Measurements from ENCODE around the gene EEFSEC. TPM values are rescaled to one million over a fixed set of nuclear protein-coding genes. Genes with fewer than 3 reads are reported as not detected.

EEFSEC gene
- total and polyA plus RNA-seq, 2 experiments from 2014 or later, result 26.7 to 47.9 TPM

DNA sequence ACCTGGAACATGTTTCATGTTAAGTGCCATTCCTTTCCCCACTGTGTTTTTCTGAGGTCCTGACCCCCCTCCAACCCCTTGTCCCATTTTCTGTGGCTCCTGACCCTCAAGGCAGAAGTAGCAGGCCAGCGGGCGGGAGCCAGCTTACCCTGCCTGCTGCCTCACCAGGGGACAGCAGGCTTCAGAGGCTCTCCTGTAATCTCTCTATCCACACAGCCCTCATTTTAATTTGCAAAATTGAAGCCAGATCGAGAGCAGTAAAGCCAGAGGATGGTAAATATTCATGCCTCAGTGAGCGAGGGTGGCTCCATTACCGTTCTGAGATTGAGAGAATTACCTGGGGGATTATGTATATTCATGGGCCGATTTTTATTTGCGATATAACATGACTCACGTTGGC, 165.8 kb downstream of the EEFSEC start:
- no peaks in the 10 kb centered on the region for H3K9me3 ChIP-seq (ENCODE audit: low read depth)
- no peak for DNase-seq (ENCODE audit: low read depth in 1 of 2, low spot score in 1 of 2)
- peaks cover 7% of the 10 kb centered on the region for H3K4me1 ChIP-seq (ENCODE audit: low read depth)
- H3K36me3 ChIP-seq, result no peaks in the 10 kb centered on the region
- H3K27me3 ChIP-seq, result no peaks in the 10 kb centered on the region
- H3K4me3 ChIP-seq, result no peak overlapping the region
- H3K27ac ChIP-seq, result no peak overlapping the region
- TF ChIP-seq, protein P1, sequence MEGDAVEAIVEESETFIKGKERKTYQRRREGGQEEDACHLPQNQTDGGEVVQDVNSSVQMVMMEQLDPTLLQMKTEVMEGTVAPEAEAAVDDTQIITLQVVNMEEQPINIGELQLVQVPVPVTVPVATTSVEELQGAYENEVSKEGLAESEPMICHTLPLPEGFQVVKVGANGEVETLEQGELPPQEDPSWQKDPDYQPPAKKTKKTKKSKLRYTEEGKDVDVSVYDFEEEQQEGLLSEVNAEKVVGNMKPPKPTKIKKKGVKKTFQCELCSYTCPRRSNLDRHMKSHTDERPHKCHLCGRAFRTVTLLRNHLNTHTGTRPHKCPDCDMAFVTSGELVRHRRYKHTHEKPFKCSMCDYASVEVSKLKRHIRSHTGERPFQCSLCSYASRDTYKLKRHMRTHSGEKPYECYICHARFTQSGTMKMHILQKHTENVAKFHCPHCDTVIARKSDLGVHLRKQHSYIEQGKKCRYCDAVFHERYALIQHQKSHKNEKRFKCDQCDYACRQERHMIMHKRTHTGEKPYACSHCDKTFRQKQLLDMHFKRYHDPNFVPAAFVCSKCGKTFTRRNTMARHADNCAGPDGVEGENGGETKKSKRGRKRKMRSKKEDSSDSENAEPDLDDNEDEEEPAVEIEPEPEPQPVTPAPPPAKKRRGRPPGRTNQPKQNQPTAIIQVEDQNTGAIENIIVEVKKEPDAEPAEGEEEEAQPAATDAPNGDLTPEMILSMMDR (IDR thresholded peaks at IDR 0.05; ENCODE audit: low read depth, low read length), result no peak

DNA sequence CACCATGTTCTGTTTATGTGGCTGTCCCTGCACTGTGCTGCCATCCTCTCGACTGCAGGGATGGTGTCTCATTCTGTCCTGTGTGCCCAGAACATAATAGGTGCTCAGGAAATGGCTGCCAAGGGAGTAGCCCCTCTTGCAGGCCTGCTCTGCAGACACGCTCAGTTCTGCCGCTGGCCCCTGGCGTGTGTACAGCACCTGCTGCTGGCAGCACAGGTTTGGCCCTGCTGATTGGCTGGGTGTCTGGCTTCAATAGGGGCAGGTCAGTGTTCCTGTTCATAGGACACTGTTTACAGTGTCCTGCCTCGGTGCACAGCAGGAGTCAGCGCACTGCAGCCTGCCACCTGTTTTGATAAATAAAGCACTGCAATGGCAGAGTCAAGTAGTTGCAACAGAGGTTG, 166.5 kb downstream of the EEFSEC start:
- no peak overlapping the region for H3K4me3 ChIP-seq
- no peaks in the 10 kb centered on the region for H3K36me3 ChIP-seq
- TF ChIP-seq, protein P1 (IDR thresholded peaks at IDR 0.05; ENCODE audit: low read depth, low read length), result no peak
- no peaks in the 10 kb centered on the region for H3K27me3 ChIP-seq
- peaks cover 7% of the 10 kb centered on the region for H3K4me1 ChIP-seq (ENCODE audit: low read depth)
- no peak for DNase-seq (ENCODE audit: low read depth in 1 of 2, low spot score in 1 of 2)
- H3K9me3 ChIP-seq (ENCODE audit: low read depth), result no peaks in the 10 kb centered on the region
- H3K27ac ChIP-seq, result no peak overlapping the region

DNA sequence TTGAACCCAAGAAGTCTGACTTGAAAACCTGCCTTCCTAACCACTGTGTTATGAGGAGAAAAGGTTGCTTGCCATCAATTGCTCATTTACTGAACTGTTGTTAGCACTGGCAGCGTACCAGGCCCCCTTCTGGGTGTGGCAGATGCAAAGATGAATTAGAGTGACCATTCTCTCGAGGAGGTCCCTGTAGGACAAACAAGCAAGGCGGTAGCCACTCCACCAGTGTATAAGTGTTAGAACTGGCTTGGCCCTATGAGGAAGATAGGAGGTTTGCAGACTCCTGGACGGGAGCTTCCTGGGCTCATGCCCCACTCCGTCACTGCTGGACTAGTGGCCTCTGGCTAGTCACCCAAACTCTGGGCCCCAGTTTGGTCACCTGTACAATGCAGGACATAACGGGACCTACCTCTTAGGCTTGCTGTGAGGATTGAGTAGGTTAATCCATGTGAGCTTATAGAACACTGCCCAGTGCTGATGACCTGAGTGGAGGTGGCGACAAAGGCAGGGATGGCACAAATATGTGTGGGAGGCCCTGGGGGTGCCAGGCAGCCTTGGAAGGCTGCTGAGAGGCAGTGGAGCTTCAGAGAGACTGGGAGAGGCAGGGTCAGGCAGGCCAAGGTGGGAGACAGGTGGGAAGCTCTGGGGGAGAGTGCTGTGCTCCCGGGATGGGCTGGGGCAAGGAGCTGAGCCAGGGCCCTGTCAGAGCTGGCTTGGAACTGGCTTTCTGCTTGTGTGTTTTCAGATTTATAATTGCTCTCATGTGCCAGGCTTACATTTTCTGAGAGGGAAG, 167.5 kb downstream of the EEFSEC start:
- DNase-seq (ENCODE audit: low read depth in 1 of 2, low spot score in 1 of 2), result no peak

DNA sequence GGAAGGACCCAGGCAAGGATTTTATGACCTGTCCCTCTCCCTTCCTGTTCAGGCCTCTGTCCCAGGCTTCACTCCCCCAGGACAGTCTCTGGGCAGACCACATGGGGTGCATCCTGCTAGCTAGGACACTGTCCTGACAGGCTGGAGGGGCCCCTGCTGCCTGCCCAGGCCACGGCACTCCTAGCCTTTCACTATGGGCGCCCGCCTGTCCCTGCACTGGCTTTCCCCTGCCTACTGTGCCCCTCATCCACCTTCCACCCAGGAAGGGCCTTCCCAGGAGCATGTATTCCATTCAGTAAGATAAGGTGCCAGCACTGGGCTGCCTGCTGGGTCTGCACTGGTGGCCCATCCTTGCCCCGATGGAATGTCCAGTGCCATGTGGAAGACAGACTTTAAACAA, 168.1 kb downstream of the EEFSEC start:
- no peak for DNase-seq (ENCODE audit: low read depth in 1 of 2, low spot score in 1 of 2)
- Histone ChIP-seq H3K4me3 (no peak overlapping the region), H3K36me3 (no peaks in the 10 kb centered on the region), H3K9me3 (ENCODE audit: low read depth) (no peaks in the 10 kb centered on the region), H3K4me1 (ENCODE audit: low read depth) (peaks cover 7% of the 10 kb centered on the region), H3K27ac (no peak overlapping the region), H3K27me3 (no peaks in the 10 kb centered on the region)
- TF ChIP-seq, protein P1 (IDR thresholded peaks at IDR 0.05; ENCODE audit: low read depth, low read length), result no peak

More for the DNA sequence above, 167.5 kb downstream of the EEFSEC start:
- H3K9me3 ChIP-seq (ENCODE audit: low read depth), result no peaks in the 10 kb centered on the region
- no peak overlapping the region for H3K27ac ChIP-seq
- H3K27me3 ChIP-seq, result no peaks in the 10 kb centered on the region
- H3K36me3 ChIP-seq, result no peaks in the 10 kb centered on the region
- no peak overlapping the region for H3K4me3 ChIP-seq
- peaks cover 7% of the 10 kb centered on the region for H3K4me1 ChIP-seq (ENCODE audit: low read depth)
- TF ChIP-seq, protein P1 (IDR thresholded peaks at IDR 0.05; ENCODE audit: low read depth, low read length), result no peak

DNA sequence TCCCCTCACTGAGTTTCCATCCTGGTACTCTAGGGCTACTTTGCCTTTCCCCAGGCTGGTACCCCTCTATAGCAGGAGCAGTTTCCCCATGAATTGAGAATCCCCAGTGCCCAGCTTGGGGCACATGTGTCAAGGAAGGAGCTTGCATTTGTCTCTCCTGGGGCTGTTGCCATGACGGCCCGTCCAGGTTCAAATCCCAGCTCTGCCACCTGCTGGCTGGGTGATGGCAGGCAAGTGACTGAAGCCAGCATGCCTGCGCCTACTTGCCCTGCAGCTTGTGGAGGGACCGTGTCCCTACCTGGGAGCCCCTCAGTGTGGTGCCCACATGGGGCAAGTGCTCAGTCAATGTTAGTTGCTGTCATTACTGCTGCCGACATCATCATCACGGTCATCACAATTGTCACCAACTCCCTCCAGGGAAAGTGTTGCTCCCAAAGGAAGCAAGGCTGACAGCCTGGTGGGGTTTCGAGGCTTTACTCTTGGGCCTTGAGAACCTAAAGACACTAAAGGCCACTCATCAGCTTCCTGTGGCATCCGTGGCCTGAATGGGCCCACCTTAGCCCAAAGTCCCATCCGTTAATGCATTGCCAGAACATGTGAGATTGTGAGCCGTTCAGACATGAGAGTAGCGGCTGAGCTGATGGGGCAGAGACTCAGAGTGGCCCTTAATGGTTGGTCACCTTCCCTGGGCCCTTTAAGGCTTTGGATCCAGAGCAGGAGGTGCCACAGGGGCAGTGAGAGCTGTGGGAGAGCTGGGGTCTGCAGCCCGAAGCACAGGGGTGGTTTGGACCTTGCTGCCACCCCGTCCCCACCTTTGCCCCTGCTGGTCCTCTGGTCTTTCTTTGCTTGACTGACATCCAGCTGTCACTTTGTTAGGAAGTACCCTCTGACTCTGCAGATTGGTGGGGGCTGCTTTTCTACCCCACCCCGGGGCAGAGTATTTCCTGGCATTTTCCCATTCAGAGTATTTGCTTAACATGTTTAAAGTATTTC, 169.0 kb downstream of the EEFSEC start:
- TF ChIP-seq, protein P1 (IDR thresholded peaks at IDR 0.05; ENCODE audit: low read depth, low read length), result peak; percentile 70

More for the DNA sequence above, 169.0 kb downstream of the EEFSEC start:
- Histone ChIP-seq H3K9me3 (ENCODE audit: low read depth) (no peaks in the 10 kb centered on the region), H3K4me3 (no peak overlapping the region), H3K27ac (no peak overlapping the region), H3K27me3 (no peaks in the 10 kb centered on the region), H3K36me3 (no peaks in the 10 kb centered on the region), H3K4me1 (ENCODE audit: low read depth) (peaks cover 7% of the 10 kb centered on the region)
- DNase-seq (ENCODE audit: low read depth in 1 of 2, low spot score in 1 of 2), result peak; percentile 60 to 70

Data from cardiac muscle cell (in vitro differentiated cells and primary cell).